Psoas muscle (tissue), 8 donors: ENCODE results near the gene SLC6A19. TPM values are rescaled to one million over a fixed set of nuclear protein-coding genes. Genes with fewer than 3 reads are reported as not detected.

Experiments used
- ATAC-seq, 4 donors: fragments of 200-7000 bp; cut with Tn5 transposase; one replicate each; pipeline ENCODE4 v1.9.1; 2020; ENCODE audit warnings: moderate library complexity in 3 of 4, mild to moderate bottlenecking in 2 of 4
- DNase-seq, 2 donors: peaks; one replicate each; pipeline ENCODE4 v3.0.0-alpha.2; 2020
- H3K27ac ChIP-seq: fragments of 200-600 bp; one replicate; pipeline ENCODE4 v1.8.0; 2022
- H3K27me3 ChIP-seq, 3 donors: fragments of 200-600 bp in 1 of 3; one replicate each; pipeline versions ENCODE4 v1.6.1 to v1.8.0; 2013 to 2022; ENCODE audit warnings: low read length in 2 of 3, mild to moderate bottlenecking in 2 of 3, moderate library complexity in 1 of 3; ENCODE audit not compliant: insufficient read depth in 3 of 3
- H3K36me3 ChIP-seq, 2 donors: fragments of 200-600 bp in 1 of 2; one replicate each; pipeline versions ENCODE4 v1.6.1 to v1.8.0; 2013 to 2022; ENCODE audit warnings: low read depth in 1 of 2, mild to moderate bottlenecking in 1 of 2, moderate library complexity in 1 of 2; ENCODE audit not compliant: insufficient read depth in 1 of 2
- H3K4me1 ChIP-seq: fragments of 200-600 bp; one replicate; pipeline ENCODE4 v1.8.0; 2022
- H3K4me3 ChIP-seq: fragments of 200-600 bp; one replicate; pipeline ENCODE4 v1.8.0; 2022; ENCODE audit warnings: mild to moderate bottlenecking
- H3K9me3 ChIP-seq: fragments of 200-600 bp; one replicate; pipeline ENCODE4 v1.8.0; 2022
- WGBS, 3 donors: extraction: QIAGEN DNeasy Blood & Tissue Kit; methylation state at CpG; one replicate each; pipeline versions ENCODE4 v1.1.6 to v1.1.7; 2013; 5-methylcytosine and 5-hydroxymethylcytosine counted together
- intact Hi-C, 2 donors: fragments of 100-400 bp; cut with DNase I; formaldehyde crosslinking; loops; one replicate each; pipeline versions ENCODE4 v1.11.0 to v1.14.2; 2022
- polyA plus RNA-seq, 3 donors: library from polyadenylated mRNA; stranded (reverse); fragments of 200-250 nt; gene quantifications; one replicate each; pipeline ENCODE4 v1.2.3, GENCODE V29; 2013
- total RNA-seq, 4 donors: library from RNA; stranded (reverse); fragmentation: NEBNext Ultra II Directional in 2 of 4; extraction: Animal tissue kit (Norgen Biotek cat#: 25700) in 2 of 4; gene quantifications; one replicate each; pipeline versions ENCODE4 v1.2.1 to v1.2.4, GENCODE V29; 2021 to 2023
- TF ChIP-seq, protein P1 (sequence below): fragments of 200-600 bp; IDR thresholded peaks from one replicate; pipeline ENCODE4 v1.8.0; 2022; ENCODE audit warnings: antibody characterized with exemption
- donor health status: healthy with polysubstance abuse.
- donor health status: DM: no; HTN: no; CAD: no; lungs with moderate emphysema.
- donor health status: Bipolar disorder and iron deficiency.
- donor health status: healthy.
- donor health status: DM: yes; HTN: yes; CAD: no.
- donor health status: DM: no; HTN: no; CAD: no.
- donor health status: DM: no; HTN: no; CAD: no.
- donor health status: DM: yes; HTN: yes; CAD: no.

Gene SLC6A19
- total and polyA plus RNA-seq, 7 donors = 0.03 to 0.08 TPM; not detected in 5

DNA sequence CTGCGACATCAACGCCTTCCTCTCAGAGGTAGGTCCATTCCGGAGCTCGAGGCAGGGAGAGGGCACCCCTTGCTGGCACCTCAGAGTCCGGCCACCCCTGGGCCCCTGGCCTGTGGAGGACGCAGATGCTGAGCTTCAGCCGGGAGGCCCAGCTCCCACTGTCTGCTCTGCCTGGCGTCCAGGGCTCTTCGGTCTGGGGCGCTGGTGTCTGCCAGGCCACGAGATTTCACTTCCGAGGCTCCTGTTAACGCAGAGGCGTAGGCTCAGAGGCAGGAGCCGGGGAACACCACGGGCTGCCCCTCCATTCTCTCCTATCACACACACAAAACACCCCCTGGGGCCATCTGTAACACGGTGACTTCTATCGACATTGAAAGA is 15.5 kb downstream of the SLC6A19 start:
- DNase-seq (peak in 1 of 2 donors; percentile 9), ATAC-seq (no peak)
- intact Hi-C loops = no loop called here
- H3K36me3 ChIP-seq = no peaks in the 10 kb centered on the region
- H3K4me1 ChIP-seq = no peaks in the 10 kb centered on the region
- WGBS, 3 donors = 85 to 86% (median 86%) methylated on average over 18 of the region's 18 CpGs
- TF ChIP-seq, protein P1, sequence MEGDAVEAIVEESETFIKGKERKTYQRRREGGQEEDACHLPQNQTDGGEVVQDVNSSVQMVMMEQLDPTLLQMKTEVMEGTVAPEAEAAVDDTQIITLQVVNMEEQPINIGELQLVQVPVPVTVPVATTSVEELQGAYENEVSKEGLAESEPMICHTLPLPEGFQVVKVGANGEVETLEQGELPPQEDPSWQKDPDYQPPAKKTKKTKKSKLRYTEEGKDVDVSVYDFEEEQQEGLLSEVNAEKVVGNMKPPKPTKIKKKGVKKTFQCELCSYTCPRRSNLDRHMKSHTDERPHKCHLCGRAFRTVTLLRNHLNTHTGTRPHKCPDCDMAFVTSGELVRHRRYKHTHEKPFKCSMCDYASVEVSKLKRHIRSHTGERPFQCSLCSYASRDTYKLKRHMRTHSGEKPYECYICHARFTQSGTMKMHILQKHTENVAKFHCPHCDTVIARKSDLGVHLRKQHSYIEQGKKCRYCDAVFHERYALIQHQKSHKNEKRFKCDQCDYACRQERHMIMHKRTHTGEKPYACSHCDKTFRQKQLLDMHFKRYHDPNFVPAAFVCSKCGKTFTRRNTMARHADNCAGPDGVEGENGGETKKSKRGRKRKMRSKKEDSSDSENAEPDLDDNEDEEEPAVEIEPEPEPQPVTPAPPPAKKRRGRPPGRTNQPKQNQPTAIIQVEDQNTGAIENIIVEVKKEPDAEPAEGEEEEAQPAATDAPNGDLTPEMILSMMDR = no peak
- no peak overlapping the region for H3K4me3 ChIP-seq
- H3K27me3 ChIP-seq = peaks cover 0 to 18% (median 6%) of the 10 kb centered on the region in 3 donors
- H3K9me3 ChIP-seq = no peaks in the 10 kb centered on the region
- no peak overlapping the region for H3K27ac ChIP-seq

GRCh38 chr5:1217596-1218206 is 16.3 kb downstream of the SLC6A19 start:
- TF ChIP-seq, protein P1 = no peak
- no peak for DNase-seq
- H3K9me3 ChIP-seq = no peaks in the 10 kb centered on the region
- H3K27me3 ChIP-seq = peaks cover 0 to 18% (median 6%) of the 10 kb centered on the region in 3 donors
- intact Hi-C loops = no loop called here
- no peak overlapping the region for H3K27ac ChIP-seq
- WGBS, 3 donors = 54 to 65% (median 54%) methylated on average over 23 to 24 of the region's 24 CpGs
- H3K4me3 ChIP-seq = no peak overlapping the region
- no peaks in the 10 kb centered on the region for H3K4me1 ChIP-seq
- H3K36me3 ChIP-seq = no peaks in the 10 kb centered on the region
- ATAC-seq = no peak

DNA sequence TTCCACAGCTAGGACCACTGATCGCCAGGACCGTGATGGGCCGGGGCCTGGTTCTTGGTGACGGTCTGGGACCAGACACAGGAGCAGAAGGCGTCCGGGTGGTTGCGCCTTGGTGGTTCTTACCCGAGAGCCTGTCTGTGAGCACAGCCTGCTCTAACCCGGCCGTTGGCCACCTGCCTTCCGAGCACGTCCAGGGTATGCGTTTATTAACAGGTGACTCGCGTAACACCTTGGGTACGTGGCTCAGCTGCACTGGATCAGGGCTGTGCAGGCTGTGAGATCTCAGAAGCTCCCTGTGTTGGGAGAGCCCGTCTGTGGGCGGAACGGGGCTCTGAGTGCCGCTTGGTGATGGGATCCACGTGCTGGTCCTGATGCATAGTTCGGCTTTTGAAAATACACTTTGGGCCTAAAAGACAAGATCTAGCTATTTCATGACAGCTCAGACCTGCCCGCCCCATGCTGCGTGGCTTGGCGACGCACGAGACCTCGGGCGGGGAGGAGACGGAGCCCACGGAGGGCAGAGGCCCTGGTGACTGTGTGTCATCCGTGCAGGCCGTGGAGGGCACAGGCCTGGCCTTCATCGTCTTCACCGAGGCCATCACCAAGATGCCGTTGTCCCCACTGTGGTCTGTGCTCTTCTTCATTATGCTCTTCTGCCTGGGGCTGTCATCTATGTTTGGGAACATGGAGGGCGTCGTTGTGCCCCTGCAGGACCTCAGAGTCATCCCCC is 17.1 kb downstream of the SLC6A19 start:
- TF ChIP-seq, protein P1 = no peak
- Histone ChIP-seq H3K36me3 (no peaks in the 10 kb centered on the region), H3K27ac (no peak overlapping the region), H3K4me1 (no peaks in the 10 kb centered on the region), H3K4me3 (no peak overlapping the region), H3K27me3 (peaks cover 0 to 18% (median 8%) of the 10 kb centered on the region in 3 donors), H3K9me3 (no peaks in the 10 kb centered on the region)
- ATAC-seq (no peak), DNase-seq (no peak)
- 88 to 92% (median 91%) methylated on average over 38 of the region's 38 CpGs for WGBS, 3 donors
- intact Hi-C loops = no loop called here

GRCh38 chr5:1219098-1219767 is 17.8 kb downstream of the SLC6A19 start:
- Histone ChIP-seq H3K4me3 (no peak overlapping the region), H3K4me1 (no peaks in the 10 kb centered on the region), H3K9me3 (no peaks in the 10 kb centered on the region), H3K36me3 (no peaks in the 10 kb centered on the region), H3K27ac (no peak overlapping the region), H3K27me3 (peaks cover 0 to 19% (median 8%) of the 10 kb centered on the region in 3 donors)
- TF ChIP-seq, protein P1 = no peak
- intact Hi-C loops = no loop called here
- whole genome bisulfite sequencing, 3 donors = 53 to 59% (median 59%) methylated on average over 38 of the region's 38 CpGs
- ATAC-seq = no peak
- DNase-seq = no peak
